GM13977 (cell line): ENCODE results near the gene HS6ST1.

Experiments used
- DNase-seq: peaks from one replicate; pipeline ENCODE4 v3.0.0; 2012; ENCODE audit warnings: low spot score
- CTCF ChIP-seq: IDR thresholded peaks from 2 replicates; pipeline ENCODE4 v1.5.1; 2012; ENCODE audit warnings: mild to moderate bottlenecking, control low read depth; ENCODE audit not compliant: insufficient read depth; ENCODE audit errors: extremely low read depth, missing control alignments
- in situ Hi-C: fragments of 300-500 bp; cut with MboI; formaldehyde crosslinking; loops from one replicate; pipeline ENCODE4 v1.12.0; 2022; ENCODE audit warnings: low sequenced_read_pairs, low pct_unique_long_range_greater_than_20kb, mixed read lengths, inconsistent platforms; ENCODE audit not compliant: unreplicated experiment

Gene HS6ST1

DNA sequence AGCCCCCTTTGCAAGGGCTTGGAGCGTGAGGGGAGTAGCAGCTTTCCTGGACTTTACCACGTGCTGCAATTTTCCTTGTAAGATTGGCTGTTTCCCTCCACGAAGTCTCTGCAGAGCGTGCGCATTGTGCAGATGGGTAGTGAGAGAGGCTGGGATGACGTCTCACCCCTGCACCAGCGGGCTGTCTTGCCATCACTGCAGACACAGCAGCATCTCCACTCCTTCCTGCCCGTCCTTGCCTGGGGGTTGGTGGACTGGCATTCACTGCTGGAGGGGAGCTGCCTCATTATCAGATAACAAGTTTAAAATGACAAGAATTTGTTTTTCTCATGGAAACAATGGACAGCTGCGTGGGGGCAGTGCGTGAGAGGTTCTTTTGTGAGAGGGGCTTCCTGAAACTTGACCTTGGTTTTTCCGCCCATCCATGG is 45.3 kb upstream of the HS6ST1 start:
- no peak for TF ChIP-seq CTCF
- DNase-seq = no peak
- in situ Hi-C loops = no loop called here

- DNase-seq = no peak
- TF ChIP-seq CTCF = no peak
- in situ Hi-C loops = no loop called here
These were observed 44.2 kb upstream of the HS6ST1 start for GRCh38 chr2:128362889-128363228.

DNA sequence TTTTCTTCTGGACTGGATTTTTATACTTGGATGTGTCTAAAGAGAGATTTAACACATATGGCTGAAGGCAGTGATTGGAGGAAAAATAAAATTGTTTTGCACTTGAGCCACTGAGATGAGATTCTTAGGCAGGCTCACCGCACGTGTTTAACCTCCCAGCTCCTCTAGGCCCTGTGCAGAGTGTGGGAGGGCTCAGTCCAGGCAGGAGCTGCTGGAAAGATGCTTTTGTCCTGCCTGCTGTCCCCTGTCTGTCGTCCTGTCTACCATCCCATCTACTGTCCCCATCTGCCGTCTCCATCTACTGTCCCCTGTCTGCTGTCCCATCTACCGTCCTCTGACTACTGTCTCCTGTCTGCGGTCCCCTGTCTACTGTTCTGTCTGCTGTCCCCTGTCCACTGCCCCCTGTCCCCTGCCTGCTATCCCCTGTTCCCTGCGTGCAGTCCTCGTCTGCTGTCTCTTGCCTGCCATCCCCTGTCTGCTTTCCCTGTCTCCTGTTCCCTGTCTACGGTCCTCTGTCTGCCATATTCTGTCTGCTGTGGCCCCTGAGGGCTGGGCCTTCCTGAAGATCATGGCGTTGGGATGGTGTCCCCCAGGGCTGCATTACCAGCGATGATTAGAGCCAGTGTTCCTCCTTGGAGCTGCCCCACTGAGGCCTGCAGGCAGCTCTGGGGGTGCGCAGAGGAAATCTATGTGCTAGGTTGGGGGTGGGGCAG is 43.7 kb upstream of the HS6ST1 start:
- in situ Hi-C loops = no loop called here
- no peak for TF ChIP-seq CTCF
- no peak for DNase-seq

- no peak for TF ChIP-seq CTCF
- no peak for DNase-seq
- in situ Hi-C loops = no loop called here
These were observed 42.9 kb upstream of the HS6ST1 start for GRCh38 chr2:128361376-128362131.

- no peak for DNase-seq
- TF ChIP-seq CTCF = no peak
- in situ Hi-C loops = no loop called here
These were observed 42.0 kb upstream of the HS6ST1 start for GRCh38 chr2:128360711-128361110.

DNA sequence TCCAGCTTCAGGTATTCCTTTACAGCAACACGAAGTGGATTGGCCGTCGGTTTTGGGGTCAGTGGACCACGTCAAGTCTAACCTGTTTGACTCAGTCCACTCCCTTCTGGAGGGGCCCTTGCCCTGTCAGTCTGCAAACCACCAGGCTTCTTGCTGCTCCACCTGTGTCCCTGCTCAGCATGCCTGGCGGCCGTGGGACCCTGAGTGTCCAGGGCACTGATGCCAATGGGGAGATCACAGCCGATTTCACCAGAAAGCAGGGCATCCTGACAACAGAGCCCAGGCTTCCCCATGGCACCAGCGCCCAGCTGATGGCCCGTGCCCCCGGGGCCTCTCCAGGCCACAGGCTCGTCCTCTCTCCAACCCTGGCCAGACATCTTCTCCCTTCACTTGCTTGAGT is 41.2 kb upstream of the HS6ST1 start:
- no peak for TF ChIP-seq CTCF
- in situ Hi-C loops = no loop called here
- DNase-seq = no peak
